Pericardium fibroblast (primary cell): ENCODE measurements around the gene TRIM61. TPM values are rescaled to one million over a fixed set of nuclear protein-coding genes. Genes with fewer than 3 reads are reported as not detected.

Experiments
- total RNA-seq: library from RNA; depleted of rRNA; stranded (reverse); fragments of >200 nt; gene quantifications from 2 replicates; pipeline ENCODE4 v1.2.3, GENCODE V29; 2015

The TRIM61 gene
- total RNA-seq = 3.3 and 4.6 TPM in 2 replicates

DNA sequence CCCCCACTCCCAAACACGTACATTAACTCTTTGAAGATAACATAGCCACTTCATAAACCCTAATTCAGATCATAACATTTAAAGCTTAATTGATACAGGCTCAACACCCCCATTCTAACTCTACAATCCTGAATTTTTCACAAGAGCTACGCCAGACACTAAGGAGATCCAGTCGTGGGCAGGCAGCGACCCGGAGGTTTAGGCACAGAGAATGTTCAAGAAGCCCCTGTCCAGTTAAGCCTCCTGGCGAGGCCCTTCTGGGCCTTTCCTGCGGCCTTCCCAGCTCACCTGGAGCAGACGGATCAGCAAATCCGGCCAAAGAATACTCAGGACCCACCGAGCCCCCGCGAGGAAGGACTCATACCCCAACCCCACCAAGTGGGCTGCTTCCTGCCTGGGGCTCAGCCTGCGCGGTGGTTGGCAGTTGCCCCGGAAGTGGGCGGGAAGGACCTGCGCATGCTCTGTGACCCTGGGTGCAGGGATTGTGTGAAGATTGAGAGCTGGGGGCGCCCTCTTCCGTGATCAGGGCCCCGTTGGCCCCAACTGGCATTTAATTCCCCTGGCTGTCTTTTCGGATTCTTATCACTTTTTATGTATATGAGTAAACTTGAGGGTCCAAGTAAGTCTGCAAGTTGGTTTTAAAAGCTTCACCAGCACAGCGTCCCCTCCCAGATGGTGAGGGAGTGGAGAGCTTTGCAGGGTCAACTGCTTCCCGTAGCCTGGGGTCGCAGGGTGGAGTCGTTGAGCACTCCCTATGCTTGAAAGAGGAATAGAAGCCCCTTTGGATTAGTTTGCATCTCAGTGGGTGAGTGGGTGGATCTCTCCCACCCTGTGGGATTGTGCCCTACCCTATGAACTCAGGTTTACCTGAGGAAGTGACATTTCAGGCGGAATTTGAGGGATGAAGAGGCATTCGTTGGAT lies at the start of gene TRIM61:
TRIM61 (minus strand) TSS at position 415 of the 922 bp plus-strand sequence. CDS start 7,655 bp downstream, outside the sequence.

Other genes with a start within 250 kb of the TRIM61 start
- not detected in 2 replicates for gene SMIM31, start 223.5 kb downstream of the TRIM61 start, total RNA-seq
- gene APELA, start 100.5 kb downstream of the TRIM61 start, total RNA-seq = not detected in 2 replicates
- gene TRIM60, start 54.3 kb upstream of the TRIM61 start, total RNA-seq = not detected in 2 replicates
- not detected in 2 replicates for gene TRIM75, start 76.2 kb upstream of the TRIM61 start, total RNA-seq
- gene TMEM192, start 135.2 kb upstream of the TRIM61 start, total RNA-seq = 12.3 and 14.1 TPM in 2 replicates
- gene KLHL2, start 229.9 kb upstream of the TRIM61 start, total RNA-seq = 8.4 and 10.5 TPM in 2 replicates